ENCODE data around the gene PSMD7. TPM values are rescaled to one million over a fixed set of nuclear protein-coding genes. Genes with fewer than 3 reads are reported as not detected.

Gene PSMD7
- total and polyA plus RNA-seq, 2 of the 4 experiments (the other 2 are of a cell fraction) = 80.8 to 98.3 TPM

GRCh38 chr16:74290356-74290755, 6.3 kb upstream of the PSMD7 start:
- Histone ChIP-seq H3K9me3 (ENCODE audit: control insufficient read depth, insufficient read depth, low read length) (peaks cover 9% of the 10 kb centered on the region), H3K23ac (ENCODE audit: low read depth, low read length) (no peak overlapping the region), H2BK20ac (ENCODE audit: low read depth, low read length) (no peak overlapping the region), H3K4ac (ENCODE audit: low read depth, low read length) (no peak overlapping the region), H3K9ac (ENCODE audit: low read depth, low read length) (no peak overlapping the region), H3K4me3 (ENCODE audit: insufficient read depth, low read depth, low read length) (no peak overlapping the region), H2AFZ (replicated peaks; ENCODE audit: low read length, poor library complexity) (no peak overlapping the region), H3K18ac (ENCODE audit: low read depth, low read length) (no peak overlapping the region), H3K36me3 (ENCODE audit: control insufficient read depth, insufficient read depth, low read length) (no peaks in the 10 kb centered on the region), H3K79me1 (ENCODE audit: low read depth in 1 of 2, low read length in 2 of 2) (no peaks in the 10 kb centered on the region), H4K8ac (ENCODE audit: low read depth in 2 of 2, low read length in 2 of 2) (no peak overlapping the region), H3K27me3 (ENCODE audit: control insufficient read depth, insufficient read depth, low read length) (no peaks in the 10 kb centered on the region), H2BK120ac (ENCODE audit: low read depth, low read length) (no peak overlapping the region), H3K4me1 (ENCODE audit: control insufficient read depth, insufficient read depth, low read length) (no peaks in the 10 kb centered on the region), H3K56ac (ENCODE audit: extremely low read depth, insufficient read depth, low read length) (no peak overlapping the region), H3K4me2 (ENCODE audit: low read depth, low read length) (no peak overlapping the region), H2AK5ac (ENCODE audit: low read depth, low read length) (no peak overlapping the region), H4K5ac (ENCODE audit: low read depth, low read length) (no peak overlapping the region), H2BK15ac (ENCODE audit: low read depth, low read length) (no peak overlapping the region), H3K9me1 (ENCODE audit: insufficient read depth, low read length) (no peaks in the 10 kb centered on the region), H3K27ac (ENCODE audit: insufficient read depth, low read length) (no peak overlapping the region), H4K91ac (ENCODE audit: insufficient read depth, low read depth, low read length) (no peak overlapping the region), H4K20me1 (ENCODE audit: insufficient read depth, low read length) (no peaks in the 10 kb centered on the region), H2BK5ac (ENCODE audit: low read depth, low read length, poor library complexity, severe bottlenecking) (no peak overlapping the region), H3K14ac (replicated peaks; ENCODE audit: low read depth, low read length) (no peak overlapping the region), H2AK9ac (replicated peaks; ENCODE audit: low read depth, low read length, poor library complexity) (no peak overlapping the region)
- POLR2A ChIA-PET (ENCODE audit: unreplicated experiment) = interaction anchor here (0.7 kb wide), 1 partner anchor 24 kb away, joined by 3 read pairs; no protein-coding TSS in a partner anchor
- DNase-seq (no peak), ATAC-seq (ENCODE audit: low read depth) (no peak)
- TF ChIP-seq RFX5 (IDR thresholded peaks at IDR 0.05; ENCODE audit: low read depth, low read length) (no peak), NFE2L2 (IDR thresholded peaks at IDR 0.05; ENCODE audit: low read depth, low read length) (no peak), ELK1 (IDR thresholded peaks at IDR 0.05; ENCODE audit: borderline replicate concordance, low read depth, low read length) (no peak), RAD21 (IDR thresholded peaks at IDR 0.05; ENCODE audit: low read length) (no peak), RCOR1 (IDR thresholded peaks at IDR 0.05; ENCODE audit: insufficient replicate concordance, low read length) (no peak), CHD1 (IDR thresholded peaks at IDR 0.05; ENCODE audit: low read depth, low read length) (no peak), MAFK (IDR thresholded peaks at IDR 0.05; ENCODE audit: low read depth, low read length) (no peak)
- TF ChIP-seq, protein P1, sequence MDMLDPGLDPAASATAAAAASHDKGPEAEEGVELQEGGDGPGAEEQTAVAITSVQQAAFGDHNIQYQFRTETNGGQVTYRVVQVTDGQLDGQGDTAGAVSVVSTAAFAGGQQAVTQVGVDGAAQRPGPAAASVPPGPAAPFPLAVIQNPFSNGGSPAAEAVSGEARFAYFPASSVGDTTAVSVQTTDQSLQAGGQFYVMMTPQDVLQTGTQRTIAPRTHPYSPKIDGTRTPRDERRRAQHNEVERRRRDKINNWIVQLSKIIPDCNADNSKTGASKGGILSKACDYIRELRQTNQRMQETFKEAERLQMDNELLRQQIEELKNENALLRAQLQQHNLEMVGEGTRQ (IDR thresholded peaks at IDR 0.05; ENCODE audit: low read depth, low read length) = no peak
- in situ Hi-C loops (cut with MboI; ENCODE audit: low sequenced_read_pairs) = loop anchor here (25.0 kb wide), 1 partner anchor 1228 kb away; no protein-coding TSS in a partner anchor
- CTCF ChIA-PET = interaction anchor here (0.6 kb wide), 1 partner anchor 15 kb away, joined by 3 read pairs; no protein-coding TSS in a partner anchor
- no TSS peak for BruUV-seq (replicated peaks)
- intact Hi-C loops (cut with micrococcal nuclease) = loop anchor here (10.0 kb wide), 1 partner anchor 1506 kb away; no protein-coding TSS in a partner anchor
- dilution Hi-C loops (cut with HindIII; ENCODE audit: low sequenced_read_pairs, unreplicated experiment) = no loop called here
